ENCODE data around the gene ACADVL.

DNA sequence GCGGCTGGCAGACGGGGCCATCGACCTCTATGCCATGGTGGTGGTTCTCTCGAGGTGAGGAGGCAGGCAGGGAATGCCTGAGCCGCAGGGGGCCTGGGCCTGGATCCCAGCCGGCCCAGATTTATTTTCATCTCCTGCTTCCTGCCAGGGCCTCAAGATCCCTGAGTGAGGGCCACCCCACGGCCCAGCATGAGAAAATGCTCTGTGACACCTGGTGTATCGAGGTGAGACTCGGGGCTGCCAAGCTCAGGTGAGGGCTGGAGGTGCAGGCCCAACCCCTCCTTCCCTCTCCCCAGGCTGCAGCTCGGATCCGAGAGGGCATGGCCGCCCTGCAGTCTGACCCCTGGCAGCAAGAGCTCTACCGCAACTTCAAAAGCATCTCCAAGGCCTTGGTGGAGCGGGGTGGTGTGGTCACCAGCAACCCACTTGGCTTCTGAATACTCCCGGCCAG is 4.9 kb downstream of the ACADVL start:
- TF ChIP-seq, protein P1, sequence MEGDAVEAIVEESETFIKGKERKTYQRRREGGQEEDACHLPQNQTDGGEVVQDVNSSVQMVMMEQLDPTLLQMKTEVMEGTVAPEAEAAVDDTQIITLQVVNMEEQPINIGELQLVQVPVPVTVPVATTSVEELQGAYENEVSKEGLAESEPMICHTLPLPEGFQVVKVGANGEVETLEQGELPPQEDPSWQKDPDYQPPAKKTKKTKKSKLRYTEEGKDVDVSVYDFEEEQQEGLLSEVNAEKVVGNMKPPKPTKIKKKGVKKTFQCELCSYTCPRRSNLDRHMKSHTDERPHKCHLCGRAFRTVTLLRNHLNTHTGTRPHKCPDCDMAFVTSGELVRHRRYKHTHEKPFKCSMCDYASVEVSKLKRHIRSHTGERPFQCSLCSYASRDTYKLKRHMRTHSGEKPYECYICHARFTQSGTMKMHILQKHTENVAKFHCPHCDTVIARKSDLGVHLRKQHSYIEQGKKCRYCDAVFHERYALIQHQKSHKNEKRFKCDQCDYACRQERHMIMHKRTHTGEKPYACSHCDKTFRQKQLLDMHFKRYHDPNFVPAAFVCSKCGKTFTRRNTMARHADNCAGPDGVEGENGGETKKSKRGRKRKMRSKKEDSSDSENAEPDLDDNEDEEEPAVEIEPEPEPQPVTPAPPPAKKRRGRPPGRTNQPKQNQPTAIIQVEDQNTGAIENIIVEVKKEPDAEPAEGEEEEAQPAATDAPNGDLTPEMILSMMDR (IDR thresholded peaks at IDR 0.05), result no peak
- TF ChIP-seq POLR2A (IDR thresholded peaks at IDR 0.05), result no peak

All from sigmoid colon (tissue), 3 donors.